Glutamatergic neuron (in vitro differentiated cells): Measurements from ENCODE around the gene FGD3. TPM values are rescaled to one million over a fixed set of nuclear protein-coding genes. Genes with fewer than 3 reads are reported as not detected.

Experiments
- DNase-seq: peaks from one replicate; pipeline ENCODE4 v3.0.0; 2022
- H3K27ac Mint-ChIP-seq: one replicate; pipeline ENCODE4 v1.8.0; 2020; ENCODE audit warnings: mild to moderate bottlenecking, mixed read lengths, inconsistent platforms; ENCODE audit not compliant: unreplicated experiment
- H3K27me3 Mint-ChIP-seq: one replicate; pipeline ENCODE4 v1.8.0; 2020; ENCODE audit warnings: mild to moderate bottlenecking, moderate library complexity, mixed read lengths, inconsistent platforms; ENCODE audit not compliant: unreplicated experiment
- H3K36me3 Mint-ChIP-seq: one replicate; pipeline ENCODE4 v1.8.0; 2020; ENCODE audit warnings: mild to moderate bottlenecking, mixed read lengths, inconsistent platforms; ENCODE audit not compliant: unreplicated experiment
- H3K4me1 Mint-ChIP-seq: one replicate; pipeline ENCODE4 v1.8.0; 2020; ENCODE audit warnings: mild to moderate bottlenecking, low read depth, mixed read lengths, inconsistent platforms; ENCODE audit not compliant: unreplicated experiment
- H3K4me3 Mint-ChIP-seq: one replicate; pipeline ENCODE4 v1.8.0; 2020; ENCODE audit warnings: mild to moderate bottlenecking, mixed read lengths, inconsistent platforms; ENCODE audit not compliant: unreplicated experiment
- H3K9me3 Mint-ChIP-seq: one replicate; pipeline ENCODE4 v1.8.0; 2020; ENCODE audit warnings: mild to moderate bottlenecking, moderate library complexity, mixed read lengths, inconsistent platforms; ENCODE audit not compliant: unreplicated experiment
- total RNA-seq: library from RNA; stranded (reverse); fragmentation: NEBNext Ultra II Directional; extraction: Animal tissue kit (Norgen Biotek cat#: 25700); gene quantifications from one replicate; pipeline ENCODE4 v1.2.1, GENCODE V29; 2021; ENCODE audit not compliant: unreplicated experiment
- TF ChIP-seq, protein P1 (sequence below): fragments of 200-600 bp; sonication (generic); IDR thresholded peaks from one replicate; pipeline ENCODE4 v1.5.0; 2021; ENCODE audit not compliant: partially characterized antibody, unreplicated experiment

FGD3 gene
- total RNA-seq, 1 donor from 2014 or later: 1.2 TPM

DNA sequence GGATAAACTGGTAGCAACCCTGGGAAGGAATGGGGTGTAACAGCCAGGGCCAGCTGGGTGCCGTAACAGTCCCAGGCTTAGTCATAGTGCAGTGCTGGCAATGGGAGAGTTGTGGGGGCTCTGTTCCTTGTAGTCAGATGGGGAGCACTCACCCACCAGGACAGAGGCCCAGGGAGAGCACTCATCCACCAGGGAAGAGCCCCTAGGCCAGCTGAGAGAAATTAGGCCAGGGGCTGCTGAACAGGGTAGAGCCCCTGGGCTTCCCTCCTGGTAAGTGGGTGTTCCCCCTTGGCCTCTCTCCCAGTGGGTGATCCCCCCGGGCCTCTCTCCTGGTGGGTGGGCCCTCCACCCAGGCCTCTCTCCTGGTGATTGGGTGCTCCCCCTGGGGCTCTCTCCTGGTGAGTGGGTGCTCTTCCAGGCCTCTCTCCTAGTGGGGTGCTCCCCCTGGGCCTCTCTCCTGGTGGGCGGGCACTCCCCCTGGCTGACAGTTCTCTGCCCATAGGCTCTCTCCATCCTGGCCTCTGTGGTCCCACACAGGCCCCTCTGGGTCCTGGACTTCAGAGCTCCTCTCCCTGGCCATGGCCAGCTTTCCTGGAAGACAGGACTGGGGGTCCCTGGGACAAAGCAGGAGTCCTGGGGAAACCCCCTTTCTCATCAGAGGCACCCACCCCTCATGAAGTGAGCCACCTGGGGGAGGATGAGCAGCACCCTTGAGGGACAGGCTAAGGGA, 13.4 kb downstream of the FGD3 start:
- TF ChIP-seq, protein P1, sequence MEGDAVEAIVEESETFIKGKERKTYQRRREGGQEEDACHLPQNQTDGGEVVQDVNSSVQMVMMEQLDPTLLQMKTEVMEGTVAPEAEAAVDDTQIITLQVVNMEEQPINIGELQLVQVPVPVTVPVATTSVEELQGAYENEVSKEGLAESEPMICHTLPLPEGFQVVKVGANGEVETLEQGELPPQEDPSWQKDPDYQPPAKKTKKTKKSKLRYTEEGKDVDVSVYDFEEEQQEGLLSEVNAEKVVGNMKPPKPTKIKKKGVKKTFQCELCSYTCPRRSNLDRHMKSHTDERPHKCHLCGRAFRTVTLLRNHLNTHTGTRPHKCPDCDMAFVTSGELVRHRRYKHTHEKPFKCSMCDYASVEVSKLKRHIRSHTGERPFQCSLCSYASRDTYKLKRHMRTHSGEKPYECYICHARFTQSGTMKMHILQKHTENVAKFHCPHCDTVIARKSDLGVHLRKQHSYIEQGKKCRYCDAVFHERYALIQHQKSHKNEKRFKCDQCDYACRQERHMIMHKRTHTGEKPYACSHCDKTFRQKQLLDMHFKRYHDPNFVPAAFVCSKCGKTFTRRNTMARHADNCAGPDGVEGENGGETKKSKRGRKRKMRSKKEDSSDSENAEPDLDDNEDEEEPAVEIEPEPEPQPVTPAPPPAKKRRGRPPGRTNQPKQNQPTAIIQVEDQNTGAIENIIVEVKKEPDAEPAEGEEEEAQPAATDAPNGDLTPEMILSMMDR: no peak
- no peak overlapping the region for H3K4me3 Mint-ChIP-seq
- no peak overlapping the region for H3K27ac Mint-ChIP-seq
- H3K9me3 Mint-ChIP-seq: no peaks in the 10 kb centered on the region
- H3K27me3 Mint-ChIP-seq: peaks cover 5% of the 10 kb centered on the region
- DNase-seq: no peak
- no peaks in the 10 kb centered on the region for H3K36me3 Mint-ChIP-seq
- no peaks in the 10 kb centered on the region for H3K4me1 Mint-ChIP-seq

DNA sequence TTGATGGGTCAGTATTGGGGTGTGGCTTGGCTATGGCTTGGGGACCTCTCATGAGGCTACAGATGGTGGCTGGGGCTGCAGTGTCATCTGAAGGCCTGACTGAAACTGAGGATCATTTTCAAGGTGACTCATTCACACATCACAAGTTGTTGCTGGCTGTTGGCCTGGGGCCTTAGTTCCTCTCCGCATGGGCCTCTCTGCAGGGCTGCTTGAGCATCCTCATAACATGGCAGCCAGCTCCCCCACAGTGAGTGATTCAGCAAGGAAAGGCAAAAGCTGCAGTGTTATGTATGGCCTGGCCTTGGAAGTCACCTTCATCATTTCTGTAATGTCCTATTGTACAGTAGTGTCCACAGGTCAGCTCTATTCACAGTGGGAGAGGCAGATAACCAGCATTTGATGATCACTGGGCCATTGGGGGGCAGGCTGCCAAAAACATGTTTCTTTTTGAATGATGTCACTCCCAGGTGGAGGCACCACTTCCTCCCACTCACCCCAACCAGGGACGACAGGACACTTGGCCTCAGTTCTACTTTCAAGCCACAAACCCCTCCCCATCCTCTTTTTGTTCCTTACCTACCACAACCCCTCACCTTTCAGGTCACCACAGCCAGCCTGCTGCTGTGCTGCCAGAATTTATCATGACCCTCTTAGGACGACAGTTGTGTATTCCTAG, 14.4 kb downstream of the FGD3 start:
- TF ChIP-seq, protein P1: no peak
- no peak for DNase-seq
- H3K27me3 Mint-ChIP-seq: peaks cover 5% of the 10 kb centered on the region
- no peak overlapping the region for H3K27ac Mint-ChIP-seq
- no peaks in the 10 kb centered on the region for H3K4me1 Mint-ChIP-seq
- H3K4me3 Mint-ChIP-seq: no peak overlapping the region
- H3K9me3 Mint-ChIP-seq: no peaks in the 10 kb centered on the region
- H3K36me3 Mint-ChIP-seq: no peaks in the 10 kb centered on the region

DNA sequence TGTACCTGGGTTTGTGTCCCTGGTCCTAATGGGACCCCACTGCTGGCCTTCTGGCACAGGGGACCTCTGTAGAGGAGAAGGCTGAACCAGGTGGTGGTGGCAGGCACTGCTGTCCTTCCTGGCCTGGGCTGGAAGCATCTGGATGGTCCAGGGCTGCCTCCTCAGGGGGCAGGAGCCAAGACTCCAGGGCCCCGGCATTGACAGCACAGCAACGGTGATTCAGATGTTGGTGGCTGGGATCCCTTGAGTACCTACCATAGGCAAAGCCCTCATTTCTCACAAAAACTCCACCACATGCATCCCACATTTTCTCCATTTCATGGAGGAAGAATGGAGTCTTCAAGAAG, 15.0 kb downstream of the FGD3 start:
- no peaks in the 10 kb centered on the region for H3K9me3 Mint-ChIP-seq
- no peaks in the 10 kb centered on the region for H3K4me1 Mint-ChIP-seq
- H3K27ac Mint-ChIP-seq: no peak overlapping the region
- TF ChIP-seq, protein P1: no peak
- H3K36me3 Mint-ChIP-seq: no peaks in the 10 kb centered on the region
- peaks cover 8% of the 10 kb centered on the region for H3K27me3 Mint-ChIP-seq
- H3K4me3 Mint-ChIP-seq: no peak overlapping the region
- DNase-seq: no peak

DNA sequence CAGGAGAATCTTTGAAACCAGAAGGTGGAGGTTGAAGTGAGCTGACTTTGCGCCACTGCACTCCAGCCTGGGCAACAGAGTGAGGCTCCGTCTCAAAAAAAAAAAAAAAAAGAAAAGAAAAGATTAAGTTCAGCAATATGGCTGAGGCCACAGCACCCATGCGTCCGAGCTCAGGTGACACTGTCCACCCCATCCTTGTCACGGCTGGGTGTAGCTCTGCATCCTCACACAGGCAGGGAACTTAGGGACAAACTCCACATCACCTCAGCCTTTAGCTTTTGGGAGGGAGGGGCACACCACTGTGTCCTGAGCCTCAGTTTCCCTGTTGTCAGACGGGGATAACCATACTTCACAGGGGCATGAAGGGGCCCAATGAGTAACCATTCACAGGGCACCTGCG, 15.5 kb downstream of the FGD3 start:
- Mint-ChIP-seq H3K27me3 (peaks cover 8% of the 10 kb centered on the region), H3K4me1 (no peaks in the 10 kb centered on the region), H3K9me3 (no peaks in the 10 kb centered on the region), H3K4me3 (no peak overlapping the region), H3K27ac (no peak overlapping the region), H3K36me3 (no peaks in the 10 kb centered on the region)
- DNase-seq: no peak
- TF ChIP-seq, protein P1: no peak
